ENCODE data around the gene SLC1A5. TPM values are rescaled to one million over a fixed set of nuclear protein-coding genes. Genes with fewer than 3 reads are reported as not detected.

Gene SLC1A5
- total and polyA plus RNA-seq, 2 donors (not counting 3 experiments of a cell fraction or from before 2014, with no cell fraction given): 114 TPM

- intact Hi-C loops (cut with micrococcal nuclease): no loop called here
- H3K4me2 ChIP-seq (ENCODE audit: insufficient read depth, low read length): no peak overlapping the region
- CTCF ChIA-PET: no interaction called here
These were observed 28.5 kb downstream of the SLC1A5 start for GRCh38 chr19:46759817-46760333.

More at GRCh38 chr19:46759817-46760333, 28.5 kb downstream of the SLC1A5 start:
- no peak for DNase-seq (ENCODE audit: low read depth, low spot score)
- FAIRE-seq: no peak
- no peaks in the 10 kb centered on the region for H3K27me3 ChIP-seq (ENCODE audit: control insufficient read depth in 2 of 2, insufficient read depth in 2 of 2, low read length in 2 of 2)
- H3K36me3 ChIP-seq (ENCODE audit: control insufficient read depth in 2 of 2, extremely low read depth in 1 of 2, insufficient read depth in 2 of 2, low read length in 2 of 2): peaks cover 0 to 2% of the 10 kb centered on the region in 2 experiments
- H3K9ac ChIP-seq (replicated peaks; ENCODE audit: extremely low read depth, insufficient read depth, low read length): no peak overlapping the region
- no peaks in the 10 kb centered on the region for H3K9me1 ChIP-seq (replicated peaks; ENCODE audit: control insufficient read depth, extremely low read depth, insufficient read depth, low read length)
- H2AFZ ChIP-seq (ENCODE audit: low read depth, low read length): no peak overlapping the region
- H3K79me2 ChIP-seq (ENCODE audit: control insufficient read depth, insufficient read depth, low read length): no peaks in the 10 kb centered on the region
- no TSS peak for BruUV-seq (replicated peaks)
- no peak for TF ChIP-seq MYC (IDR thresholded peaks at IDR 0.05; ENCODE audit: low read depth, low read length)
- TF ChIP-seq EZH2 (IDR thresholded peaks at IDR 0.05; ENCODE audit: borderline replicate concordance, low read depth, low read length, severe bottlenecking): no peak
- no peak for TF ChIP-seq POLR2A (IDR thresholded peaks at IDR 0.05; ENCODE audit: low read depth, low read length)
- TF ChIP-seq FOS (IDR thresholded peaks at IDR 0.05; ENCODE audit: borderline replicate concordance, insufficient read depth, low read length): no peak
- no peak for TF ChIP-seq MAX (IDR thresholded peaks at IDR 0.05; ENCODE audit: insufficient read depth, insufficient read length)
- TF ChIP-seq GATA2 (IDR thresholded peaks at IDR 0.05; ENCODE audit: insufficient read depth, insufficient read length, low read depth, low read length): no peak
- no peak for TF ChIP-seq POLR2AphosphoS5 (IDR thresholded peaks at IDR 0.05; ENCODE audit: insufficient read depth, low read depth, low read length)
- no peak for TF ChIP-seq JUN (IDR thresholded peaks at IDR 0.05; ENCODE audit: borderline replicate concordance, insufficient read depth, insufficient read length, low read depth)
- TF ChIP-seq CTCF (IDR thresholded peaks at IDR 0.05; ENCODE audit: extremely low read depth in 1 of 2, insufficient read depth in 1 of 2, low read depth in 1 of 2, low read length in 2 of 2): no peak
- H3K9me3 ChIP-seq (replicated peaks; ENCODE audit: control insufficient read depth, insufficient read depth, low read length): no peaks in the 10 kb centered on the region
- no peak overlapping the region for H3K27ac ChIP-seq (ENCODE audit: insufficient read depth, low read depth, low read length)
- no peak overlapping the region for H3K4me3 ChIP-seq (replicated peaks in 1 of 3; ENCODE audit: insufficient read depth in 1 of 3, low read depth in 1 of 3, low read length in 3 of 3)
- POLR2A ChIA-PET: no interaction called here
- H3K4me1 ChIP-seq (ENCODE audit: control insufficient read depth, extremely low read depth, insufficient read depth, low read length): peaks cover 24% of the 10 kb centered on the region
- dilution Hi-C loops (cut with MboI; ENCODE audit: extremely low pct_ligation_motif_present, low sequenced_read_pairs): no loop called here
- H4K20me1 ChIP-seq (replicated peaks; ENCODE audit: control insufficient read depth, extremely low read depth, insufficient read depth, low read length): no peaks in the 10 kb centered on the region

Measured in endothelial cell of umbilical vein (primary cell).